Activated T-cell treated with anti-CD3 and anti-CD28 coated beads for 48 hours (primary cell): Measurements from ENCODE around the gene THAP6.
"Not testable (repeated sequence)": the region's sequence is repeated elsewhere in the genome, so short reads cannot be mapped to it uniquely, and the experiment has no call there.

Experiments used
- DNase-seq: peaks from one replicate; pipeline ENCODE4 v3.0.0-alpha.2; 2020; ENCODE audit warnings: low read depth

THAP6 gene, protein sequence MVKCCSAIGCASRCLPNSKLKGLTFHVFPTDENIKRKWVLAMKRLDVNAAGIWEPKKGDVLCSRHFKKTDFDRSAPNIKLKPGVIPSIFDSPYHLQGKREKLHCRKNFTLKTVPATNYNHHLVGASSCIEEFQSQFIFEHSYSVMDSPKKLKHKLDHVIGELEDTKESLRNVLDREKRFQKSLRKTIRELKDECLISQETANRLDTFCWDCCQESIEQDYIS

DNA sequence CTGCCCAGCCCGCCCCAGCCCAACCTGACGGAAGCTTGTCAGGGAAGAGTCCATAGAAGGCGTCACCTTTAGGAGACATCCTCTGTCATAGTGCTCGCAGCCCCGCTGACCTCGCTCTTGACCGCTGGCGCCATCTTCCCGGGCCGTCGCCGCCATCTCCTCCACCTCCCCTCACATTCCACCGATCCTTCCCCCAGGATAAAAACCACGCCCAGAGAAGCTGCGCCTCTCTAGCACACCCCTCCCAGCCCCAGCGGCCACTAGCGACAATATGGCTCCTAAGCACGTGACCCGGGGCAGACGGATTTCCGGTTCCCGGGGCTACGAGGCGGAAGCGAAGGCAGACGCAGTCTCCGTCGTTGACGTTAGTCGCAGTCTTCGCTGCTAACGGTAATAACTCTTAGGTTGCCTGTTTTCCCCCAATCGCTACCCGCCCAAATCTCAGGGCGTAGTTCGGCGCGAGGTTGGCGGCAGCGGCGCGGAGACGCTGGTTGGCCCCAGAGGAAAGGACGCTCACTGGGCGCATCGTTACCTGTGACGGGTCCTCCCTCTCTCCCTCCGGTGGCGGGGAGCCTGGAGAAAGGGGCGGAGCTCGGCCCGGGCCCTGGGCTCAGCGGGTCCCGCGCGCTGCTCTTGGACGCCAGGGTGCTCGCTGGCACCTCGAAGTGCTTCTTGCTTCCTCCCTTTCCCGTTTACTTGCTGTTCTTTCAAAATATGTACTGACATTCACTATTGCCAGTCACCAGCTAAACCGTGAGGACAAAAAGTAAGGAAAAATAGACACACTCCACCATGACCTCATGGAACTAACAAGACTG, at the start of gene THAP6, which contains the start of gene RCHY1:
TSS of gene THAP6 (plus strand) at position 343 of the 818 bp plus-strand sequence. CDS start 980 bp downstream, outside the sequence.
TSS of gene RCHY1 (minus strand) at position 273 of the 818 bp plus-strand sequence. CDS start at position 156, 117 bp downstream.
- DNase-seq: peak; percentile 88

DNA sequence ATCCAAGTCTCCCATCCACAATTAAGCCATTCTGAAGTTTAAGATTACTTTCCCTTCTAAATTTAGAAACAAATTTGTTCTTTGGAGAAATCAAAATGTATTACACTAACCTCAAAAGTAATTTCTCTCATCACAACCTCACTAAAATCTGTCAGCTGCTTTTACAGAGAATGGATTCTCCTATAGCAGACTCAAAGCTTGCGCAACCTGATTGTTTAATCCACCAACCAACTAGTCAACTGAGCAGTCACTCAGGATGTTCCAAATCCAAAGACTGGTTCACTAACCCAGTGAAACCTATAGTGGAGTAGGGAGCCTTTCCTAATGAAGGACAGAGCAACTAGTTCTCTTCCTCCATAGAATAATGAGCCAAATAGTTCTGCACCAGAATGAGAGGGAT, 44.4 kb upstream of the THAP6 start:
- DNase-seq: no peak

DNA sequence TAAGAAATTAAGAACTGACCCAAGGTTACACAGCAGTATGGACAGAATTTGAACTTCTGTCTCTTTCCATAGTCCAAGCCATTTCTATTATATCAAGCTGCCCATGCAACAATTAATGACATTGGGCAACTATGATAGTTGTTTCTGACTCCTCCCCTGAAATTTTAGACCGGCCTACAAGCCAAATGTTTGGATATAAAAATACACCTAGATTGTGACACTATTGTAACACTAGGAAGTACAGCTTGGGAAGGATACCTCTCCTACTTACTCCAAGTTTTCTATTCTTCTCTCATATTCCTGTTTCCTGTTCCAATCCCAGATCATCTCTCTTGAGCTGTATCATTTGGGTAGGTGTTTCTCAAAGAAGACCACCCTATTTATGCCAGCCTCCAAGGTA, 43.5 kb upstream of the THAP6 start:
- DNase-seq: no peak

DNA sequence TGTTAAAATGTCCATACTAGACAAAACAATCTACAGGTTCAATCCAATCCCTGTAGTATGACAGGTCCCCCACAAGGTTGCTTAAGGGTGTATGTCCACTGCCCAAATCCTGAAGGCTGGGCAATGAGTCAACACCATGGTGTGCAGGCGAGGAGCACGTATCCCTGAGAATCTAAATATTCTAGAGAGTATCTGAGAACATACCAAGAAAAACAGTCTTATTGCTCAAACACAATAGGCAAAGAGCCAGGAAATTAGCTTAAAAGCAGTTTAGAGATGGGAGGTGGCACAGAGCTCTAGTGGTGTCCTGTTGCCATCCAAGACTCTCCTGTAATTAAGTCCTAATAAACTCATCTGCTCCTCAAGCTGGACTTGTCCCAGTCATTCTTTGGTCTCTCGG, 37.1 kb upstream of the THAP6 start:
- DNase-seq: no peak

DNA sequence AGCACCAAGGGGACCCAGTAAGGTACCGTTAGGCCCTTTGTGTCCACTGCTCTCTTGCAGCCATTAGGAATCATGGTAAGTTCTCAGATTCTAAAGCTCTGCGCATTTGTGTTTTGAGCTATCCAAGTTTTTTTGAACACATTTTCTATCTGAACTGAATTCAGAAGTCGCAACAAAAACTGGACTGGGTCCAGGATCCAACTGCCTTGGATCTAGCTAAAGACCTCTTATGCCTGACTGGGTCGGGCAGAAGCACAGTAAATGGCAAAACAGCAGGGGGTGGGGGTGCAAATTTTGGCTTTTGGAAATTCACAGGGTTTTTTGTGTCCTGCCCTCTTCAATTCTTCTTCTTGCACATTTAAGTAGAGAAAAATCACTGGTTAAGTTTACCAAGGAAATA, 30.1 kb upstream of the THAP6 start:
- DNase-seq: no peak

DNA sequence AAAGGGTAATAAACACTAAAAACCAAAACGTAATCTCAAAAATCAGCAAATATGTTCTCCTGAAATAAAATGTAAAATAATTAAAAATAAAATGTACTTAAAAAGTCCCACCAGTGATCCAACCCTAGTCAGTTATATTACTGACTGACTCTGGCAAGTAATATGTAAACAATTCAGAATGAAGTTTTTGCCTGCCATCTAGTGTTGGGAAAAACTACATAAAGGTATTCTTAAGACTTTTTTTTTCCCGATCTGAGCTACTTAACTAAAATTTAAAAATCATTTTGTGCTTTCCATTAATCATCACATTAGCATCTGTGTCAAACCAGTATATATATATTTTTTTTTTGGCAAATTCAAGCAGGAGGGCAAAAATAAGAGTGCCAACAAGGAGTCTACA, 24.1 kb upstream of the THAP6 start:
- no peak for DNase-seq

DNA sequence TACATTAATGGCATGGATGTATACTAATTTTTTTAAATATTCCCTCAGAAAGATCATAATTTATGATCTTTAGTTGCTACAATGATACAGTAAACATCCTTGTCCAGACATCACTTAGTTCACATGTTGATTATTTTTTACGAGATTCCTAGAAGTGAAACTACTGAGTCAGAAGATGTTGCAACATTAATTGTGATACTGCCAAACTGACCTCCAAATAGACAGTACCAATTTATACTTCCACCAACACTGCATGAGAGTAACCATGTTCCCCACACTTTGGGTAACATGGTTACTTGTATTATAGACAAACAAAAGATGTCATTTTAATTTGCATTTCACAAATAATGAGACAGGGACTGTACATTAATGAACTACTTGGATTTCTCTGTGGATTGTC, 19.7 kb upstream of the THAP6 start:
- DNase-seq: no peak

DNA sequence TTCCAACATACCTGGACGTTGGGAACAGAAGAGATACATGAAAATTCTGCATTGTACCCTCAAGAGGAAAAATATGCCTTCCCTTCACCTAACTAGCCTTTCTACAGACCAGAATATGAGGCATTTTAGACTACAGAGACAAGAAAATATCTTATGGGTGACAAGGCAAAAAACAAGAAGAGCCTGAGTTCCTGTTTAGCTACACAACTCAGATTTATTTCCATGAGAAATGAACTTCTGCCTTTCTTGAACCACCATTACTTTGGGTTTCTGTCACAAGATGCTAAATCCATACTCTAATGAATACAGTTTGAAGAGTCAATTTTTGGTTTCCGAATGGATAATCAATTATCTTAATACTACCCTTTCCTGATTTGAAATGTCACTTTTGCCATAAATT, 18.8 kb upstream of the THAP6 start:
- DNase-seq: no peak

DNA sequence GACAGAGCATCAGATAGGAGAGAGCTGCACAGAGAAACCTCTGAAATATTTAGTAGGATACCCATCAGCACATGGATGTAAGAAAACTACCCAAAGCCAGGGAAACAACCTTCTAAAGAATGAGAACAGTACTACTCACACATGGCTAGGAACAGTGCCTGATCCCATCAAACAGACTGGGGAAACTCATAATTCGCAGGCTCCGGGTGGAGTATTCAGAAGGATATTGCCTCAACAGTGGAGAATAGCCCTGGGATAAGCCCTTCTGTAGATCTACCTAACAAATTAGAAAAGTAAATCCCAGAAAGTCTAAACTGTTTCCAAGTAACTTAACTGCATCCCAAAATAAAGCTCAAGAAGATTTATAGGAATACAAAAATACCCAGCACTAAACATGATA, 17.9 kb upstream of the THAP6 start:
- no peak for DNase-seq

DNA sequence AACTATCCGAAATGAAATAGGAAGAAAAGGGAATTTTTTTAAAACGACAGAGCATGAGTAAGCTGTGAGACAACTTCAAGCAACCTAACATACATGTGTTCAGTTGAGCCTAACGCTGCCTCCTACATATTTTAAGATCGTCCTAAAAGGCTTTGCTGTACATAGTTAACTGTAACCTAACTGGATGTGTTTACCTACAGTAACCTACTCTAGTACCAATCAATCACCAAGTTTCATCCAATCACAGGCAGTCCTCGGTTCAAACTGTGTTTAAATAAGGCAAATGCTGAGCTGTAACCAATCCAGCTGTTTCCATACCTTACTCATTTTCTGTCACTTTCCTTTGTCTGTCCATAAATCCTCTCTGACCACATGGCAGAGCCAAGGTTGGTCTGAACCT, 17.1 kb upstream of the THAP6 start:
- DNase-seq: no peak

DNA sequence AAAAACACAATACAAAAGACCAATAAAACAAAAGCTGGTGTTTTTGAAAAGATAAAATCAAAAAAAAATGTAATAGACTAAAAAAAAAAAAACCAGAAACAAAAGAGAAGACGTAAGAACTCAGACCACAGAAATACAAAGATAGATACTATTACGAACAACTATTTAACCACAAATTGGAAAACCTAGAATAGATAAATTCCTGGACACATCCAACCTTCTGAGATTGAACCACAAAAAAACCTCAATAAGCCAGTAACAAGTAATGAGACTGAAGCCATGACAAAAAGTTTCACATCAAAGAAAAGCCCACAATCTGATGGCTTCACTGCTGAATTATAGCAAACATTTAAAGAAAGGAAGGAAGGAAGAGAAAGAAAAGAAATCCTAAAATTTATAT, 16.2 kb upstream of the THAP6 start:
- no peak for DNase-seq

DNA sequence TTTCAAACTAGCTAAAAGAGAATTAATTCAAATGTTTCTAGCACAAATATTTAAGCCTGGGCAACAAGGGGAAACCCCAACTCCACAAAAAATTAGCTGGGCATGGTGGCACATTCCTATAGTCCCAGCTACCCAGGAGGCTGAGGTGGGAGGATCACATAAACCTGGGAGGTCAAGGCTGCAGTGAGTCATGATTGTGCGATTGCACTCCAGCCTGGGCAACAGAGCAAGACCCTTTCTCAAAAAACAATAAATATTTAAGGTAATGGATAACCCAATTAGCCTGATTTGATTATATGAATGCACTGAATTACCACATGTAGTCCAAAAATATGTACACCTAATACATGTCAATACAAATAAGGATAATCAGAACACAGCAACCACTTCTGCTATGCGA, 14.4 kb upstream of the THAP6 start:
- no peak for DNase-seq

DNA sequence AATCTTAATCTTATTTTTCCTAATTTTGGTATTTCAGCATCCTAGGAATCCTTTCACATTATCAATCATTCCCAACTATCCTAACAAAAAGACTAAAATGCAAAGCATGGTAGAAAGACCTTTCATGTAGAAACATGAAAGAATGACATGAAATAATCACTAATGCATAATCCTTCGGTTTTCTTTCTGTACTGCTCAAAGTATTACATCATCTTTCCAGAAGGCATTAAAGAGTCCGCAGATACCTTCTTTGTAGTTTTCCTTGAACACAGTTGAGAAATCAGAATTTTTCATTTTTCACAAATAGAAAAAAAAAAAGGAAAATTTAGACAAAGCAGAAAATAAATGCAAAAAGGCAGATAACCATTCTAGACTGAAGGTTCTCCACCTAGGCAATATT, 11.6 kb upstream of the THAP6 start:
- DNase-seq: no peak

DNA sequence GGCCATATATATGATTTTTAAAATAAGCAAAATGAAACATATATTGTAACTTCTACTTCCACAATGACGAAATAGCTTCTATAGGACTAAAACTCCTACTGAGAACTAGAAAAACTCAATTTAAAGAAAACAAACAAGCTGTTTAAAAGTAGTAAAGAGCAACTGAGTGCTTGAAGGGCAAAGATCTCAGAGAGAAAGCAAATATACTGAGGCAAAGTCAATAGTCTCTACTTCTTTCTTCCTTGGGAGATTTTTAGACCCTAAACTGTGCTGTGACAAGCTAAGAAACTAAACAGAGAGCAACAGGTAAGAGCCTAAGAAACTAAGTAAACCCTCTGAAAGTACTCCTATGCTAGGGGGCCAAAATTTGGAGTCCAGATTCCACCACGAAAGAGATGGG, 8.6 kb upstream of the THAP6 start:
- no peak for DNase-seq

DNA sequence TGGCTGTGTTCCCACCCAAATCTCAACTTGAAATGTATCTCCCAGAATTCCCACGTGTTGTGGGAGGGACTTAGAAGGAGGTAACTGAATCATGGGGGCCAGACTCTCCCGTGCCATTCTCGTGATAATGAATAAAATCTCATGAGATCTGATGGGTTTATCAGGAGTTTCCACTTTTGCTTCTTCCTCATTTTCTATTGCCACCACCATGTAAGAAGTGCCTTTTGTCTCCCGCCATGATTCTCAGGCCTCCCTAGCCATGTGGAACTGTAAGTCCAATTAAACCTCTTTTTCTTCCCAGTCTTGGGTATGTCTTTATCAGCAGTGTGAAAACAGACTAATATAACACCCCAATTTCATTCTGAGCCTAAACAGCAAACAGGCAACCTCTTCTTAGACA, 4.7 kb upstream of the THAP6 start:
- DNase-seq: not testable (repeated sequence)

DNA sequence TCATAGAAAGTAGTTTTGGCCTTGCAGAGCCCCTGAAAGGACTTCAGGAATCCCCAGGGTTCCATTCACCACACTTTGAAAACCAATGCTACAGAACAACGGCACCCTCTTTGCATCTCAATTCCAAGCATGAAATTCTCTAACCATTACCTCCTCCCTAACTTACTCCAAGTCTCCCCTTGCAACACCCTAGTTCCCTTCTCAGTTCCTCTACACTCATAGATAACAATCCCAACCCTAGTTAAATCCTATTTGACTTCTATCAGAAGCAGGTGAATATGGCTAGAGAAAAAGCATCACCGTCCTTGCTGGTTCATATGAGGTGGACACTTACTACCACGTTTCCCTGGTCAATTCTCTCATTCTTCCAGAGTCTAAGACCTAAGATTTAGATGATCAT, 2.4 kb upstream of the THAP6 start:
- DNase-seq: no peak

DNA sequence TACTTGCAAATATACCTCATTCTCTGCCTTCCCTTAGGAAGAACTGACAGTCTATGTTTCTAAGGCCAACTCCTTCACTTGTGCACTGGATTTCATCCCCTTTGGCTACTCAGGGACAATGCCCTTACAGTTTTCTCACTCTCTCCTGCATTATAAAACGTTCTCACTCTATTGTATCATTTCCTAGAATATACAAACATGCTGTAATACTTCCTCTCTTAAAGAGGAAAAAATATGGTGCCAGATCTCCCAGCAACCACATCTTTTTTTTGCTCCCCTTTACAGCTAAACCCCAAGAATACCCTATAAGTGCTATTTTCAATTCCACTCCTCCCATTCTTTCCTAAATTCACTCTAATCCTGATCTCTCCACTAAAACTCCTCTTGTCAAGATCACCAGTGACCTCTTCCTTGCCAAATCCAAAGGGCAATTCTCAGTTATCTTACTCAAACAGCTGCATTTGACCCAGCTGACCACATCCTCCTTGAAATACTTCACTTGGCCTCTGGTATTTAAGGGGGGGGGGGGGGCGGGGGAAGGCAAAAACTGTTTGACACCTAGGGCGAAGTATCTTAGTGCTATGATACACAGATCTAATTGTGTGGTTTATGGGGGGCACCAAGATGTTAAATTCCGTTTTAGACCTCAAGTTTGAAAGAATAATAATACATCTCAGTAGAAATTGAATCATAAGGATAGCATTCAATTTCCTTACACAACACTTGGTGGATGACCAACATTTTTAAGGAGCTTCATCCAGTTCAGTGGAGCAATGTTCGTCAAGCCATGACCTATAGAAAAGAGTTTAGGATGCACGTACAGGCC, 1.7 kb upstream of the THAP6 start:
- DNase-seq: no peak

DNA sequence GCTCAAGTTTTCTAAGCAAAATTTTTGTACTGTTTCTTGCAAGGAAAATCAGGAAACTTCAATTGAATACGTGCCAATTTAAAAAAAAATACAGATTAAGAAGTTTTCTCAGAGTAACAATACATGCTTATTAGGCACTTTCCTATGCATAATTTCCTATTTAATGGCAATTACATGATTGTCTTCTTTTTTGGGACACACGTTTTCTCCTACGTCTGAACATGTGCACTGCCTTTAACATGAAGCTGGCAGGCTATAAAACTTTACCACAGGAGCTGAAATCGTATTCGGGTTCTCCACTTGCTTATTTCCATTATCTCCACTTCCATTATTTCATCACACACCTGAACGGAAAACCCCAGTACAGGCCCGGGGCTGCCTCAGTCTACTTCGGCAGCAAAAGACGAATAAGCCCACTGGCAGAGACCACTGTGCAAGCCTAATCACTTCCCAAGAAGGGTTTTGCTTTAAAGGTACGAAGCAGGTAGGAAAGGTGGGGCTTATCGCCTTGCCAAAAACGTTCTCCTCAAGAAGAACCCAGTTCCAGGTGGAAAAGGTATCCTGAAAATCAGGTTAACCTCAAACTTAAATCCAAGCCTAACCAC, 645 bp upstream of the THAP6 start:
- no peak for DNase-seq

DNA sequence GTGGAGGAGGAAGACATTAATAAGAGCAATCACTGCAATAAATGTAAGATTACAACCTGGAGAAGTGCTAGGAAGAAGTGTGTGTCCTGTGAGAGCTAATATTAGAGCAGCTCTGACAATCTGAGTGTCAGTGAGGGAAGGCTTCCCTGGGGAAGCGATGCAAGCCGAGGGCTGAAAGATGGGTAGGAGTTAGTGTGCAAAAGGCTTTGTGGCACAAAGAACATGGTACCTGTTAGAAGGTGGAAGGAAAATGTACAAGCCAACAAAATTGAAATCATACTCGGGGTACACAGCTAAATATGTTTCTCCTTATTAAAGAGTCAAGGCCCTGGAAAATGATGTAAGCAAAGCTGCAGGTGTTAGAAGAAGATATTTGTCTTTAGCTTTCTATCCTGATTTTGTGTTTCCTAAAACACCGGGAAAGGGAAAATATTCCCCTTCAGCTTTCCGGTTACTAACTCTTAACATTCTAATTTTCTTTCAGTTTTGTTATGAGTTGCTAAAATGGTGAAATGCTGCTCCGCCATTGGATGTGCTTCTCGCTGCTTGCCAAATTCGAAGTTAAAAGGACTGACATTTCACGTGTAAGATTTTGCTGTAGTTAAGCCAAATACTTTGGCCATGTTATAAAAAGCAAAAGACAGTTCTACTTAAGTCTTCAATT, 808 bp downstream of the THAP6 start:
- no peak for DNase-seq

DNA sequence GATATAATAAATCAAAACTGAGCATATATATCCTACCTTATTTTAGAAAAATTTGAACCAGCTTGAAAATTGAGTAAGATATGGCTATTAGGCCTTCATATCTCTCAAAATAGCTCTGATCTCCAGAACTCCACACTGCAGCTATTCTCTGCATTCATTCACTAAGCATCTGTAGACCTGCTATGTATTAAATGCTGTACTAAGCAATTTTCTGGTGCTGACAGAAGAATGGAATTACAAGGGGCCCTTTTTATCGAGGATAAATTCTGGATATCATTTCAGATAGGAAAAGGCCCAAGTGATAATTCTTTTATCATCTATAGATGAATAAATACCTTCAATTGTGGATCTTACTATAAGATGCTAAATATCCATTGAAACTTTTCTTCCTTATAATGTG, 1.9 kb downstream of the THAP6 start:
- no peak for DNase-seq

DNA sequence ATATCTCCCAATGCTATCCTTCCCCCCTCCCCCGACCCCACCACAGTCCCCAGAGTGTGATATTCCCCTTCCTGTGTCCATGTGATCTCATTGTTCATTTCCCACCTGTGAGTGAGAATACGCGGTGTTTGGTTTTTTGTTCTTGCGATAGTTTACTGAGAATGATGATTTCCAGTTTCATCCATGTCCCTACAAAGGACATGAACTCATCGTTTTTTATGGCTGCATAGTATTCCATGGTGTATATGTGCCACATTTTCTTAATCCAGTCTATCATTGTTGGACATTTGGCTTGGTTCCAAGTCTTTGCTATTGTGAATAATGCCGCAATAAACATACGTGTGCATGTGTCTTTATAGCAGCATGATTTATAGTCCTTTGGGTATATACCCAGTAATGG, 5.2 kb downstream of the THAP6 start:
- not testable (repeated sequence) for DNase-seq

DNA sequence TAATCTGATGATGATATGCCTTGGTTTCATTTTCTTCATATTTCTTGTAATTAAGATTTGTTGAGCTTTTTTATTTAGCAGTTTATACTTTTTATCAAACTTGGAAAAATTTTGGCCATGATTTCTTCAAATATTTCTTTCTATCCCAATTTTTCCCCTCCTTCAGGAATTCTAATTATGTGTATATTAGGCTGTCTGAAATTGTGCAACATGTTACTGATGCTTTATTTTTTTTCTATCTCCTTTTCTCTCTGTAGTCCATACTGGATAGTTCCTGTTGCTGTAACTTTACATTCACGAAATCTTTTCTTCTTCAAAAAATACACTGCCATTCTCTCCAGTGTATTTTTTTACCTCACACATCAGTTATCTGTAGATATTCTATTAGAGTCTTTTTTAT, 10.8 kb downstream of the THAP6 start:
- no peak for DNase-seq
